Measurements from ENCODE around the gene PER1. TPM values are rescaled to one million over a fixed set of nuclear protein-coding genes. Genes with fewer than 3 reads are reported as not detected.
A peak's percentile ranks its signal among the peaks of the same experiment; 100 is the strongest.

PER1 gene
- total RNA-seq, 4 donors from 2014 or later: 105 to 263 (median 164) TPM

DNA sequence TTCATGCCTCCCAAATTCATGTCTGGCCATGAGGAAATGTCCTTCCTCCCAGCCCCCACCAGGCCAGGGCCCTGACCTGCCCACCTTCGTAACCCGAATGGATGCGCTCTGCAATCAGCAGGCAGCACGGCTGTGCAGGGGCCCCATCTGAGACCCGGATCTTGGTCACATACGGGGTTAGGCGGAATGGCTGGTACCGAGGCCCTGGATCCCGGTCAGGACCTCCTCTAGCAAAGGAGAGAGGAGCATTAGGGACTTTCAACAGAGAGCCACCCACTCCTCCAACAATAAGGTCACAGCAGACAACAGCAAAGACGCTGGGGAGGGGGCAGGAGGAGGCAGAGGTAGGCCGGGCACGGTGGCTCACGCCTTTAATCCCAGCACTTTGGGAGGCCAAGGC is 3.6 kb downstream of the PER1 start:
- intact Hi-C loops (cut with DNase I; ENCODE audit: low total_unique reads) (no loop called here), in situ Hi-C loops (cut with MboI; ENCODE audit: low sequenced_read_pairs in 4 of 4) (no loop called here)
- Histone ChIP-seq H3K27ac (peak overlapping the region; percentile 98 to 100 (median 100)), H3K9me3 (no peaks in the 10 kb centered on the region), H3K27me3 (no peaks in the 10 kb centered on the region), H3K4me3 (peak overlapping the region in 1 of 4 donors; percentile 6), H3K36me3 (peaks cover 21 to 87% of the 10 kb centered on the region in 2 donors), H3K4me1 (peaks cover 50 to 62% of the 10 kb centered on the region in 2 donors)
- DNase-seq (no peak), ATAC-seq (no peak)
- no peak for TF ChIP-seq POLR2A (IDR thresholded peaks at IDR 0.05)
- TF ChIP-seq, protein P1, sequence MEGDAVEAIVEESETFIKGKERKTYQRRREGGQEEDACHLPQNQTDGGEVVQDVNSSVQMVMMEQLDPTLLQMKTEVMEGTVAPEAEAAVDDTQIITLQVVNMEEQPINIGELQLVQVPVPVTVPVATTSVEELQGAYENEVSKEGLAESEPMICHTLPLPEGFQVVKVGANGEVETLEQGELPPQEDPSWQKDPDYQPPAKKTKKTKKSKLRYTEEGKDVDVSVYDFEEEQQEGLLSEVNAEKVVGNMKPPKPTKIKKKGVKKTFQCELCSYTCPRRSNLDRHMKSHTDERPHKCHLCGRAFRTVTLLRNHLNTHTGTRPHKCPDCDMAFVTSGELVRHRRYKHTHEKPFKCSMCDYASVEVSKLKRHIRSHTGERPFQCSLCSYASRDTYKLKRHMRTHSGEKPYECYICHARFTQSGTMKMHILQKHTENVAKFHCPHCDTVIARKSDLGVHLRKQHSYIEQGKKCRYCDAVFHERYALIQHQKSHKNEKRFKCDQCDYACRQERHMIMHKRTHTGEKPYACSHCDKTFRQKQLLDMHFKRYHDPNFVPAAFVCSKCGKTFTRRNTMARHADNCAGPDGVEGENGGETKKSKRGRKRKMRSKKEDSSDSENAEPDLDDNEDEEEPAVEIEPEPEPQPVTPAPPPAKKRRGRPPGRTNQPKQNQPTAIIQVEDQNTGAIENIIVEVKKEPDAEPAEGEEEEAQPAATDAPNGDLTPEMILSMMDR (IDR thresholded peaks at IDR 0.05 in 4 of 5, conservative IDR thresholded peaks at IDR 0.05 in 1 of 5): no peak

DNA sequence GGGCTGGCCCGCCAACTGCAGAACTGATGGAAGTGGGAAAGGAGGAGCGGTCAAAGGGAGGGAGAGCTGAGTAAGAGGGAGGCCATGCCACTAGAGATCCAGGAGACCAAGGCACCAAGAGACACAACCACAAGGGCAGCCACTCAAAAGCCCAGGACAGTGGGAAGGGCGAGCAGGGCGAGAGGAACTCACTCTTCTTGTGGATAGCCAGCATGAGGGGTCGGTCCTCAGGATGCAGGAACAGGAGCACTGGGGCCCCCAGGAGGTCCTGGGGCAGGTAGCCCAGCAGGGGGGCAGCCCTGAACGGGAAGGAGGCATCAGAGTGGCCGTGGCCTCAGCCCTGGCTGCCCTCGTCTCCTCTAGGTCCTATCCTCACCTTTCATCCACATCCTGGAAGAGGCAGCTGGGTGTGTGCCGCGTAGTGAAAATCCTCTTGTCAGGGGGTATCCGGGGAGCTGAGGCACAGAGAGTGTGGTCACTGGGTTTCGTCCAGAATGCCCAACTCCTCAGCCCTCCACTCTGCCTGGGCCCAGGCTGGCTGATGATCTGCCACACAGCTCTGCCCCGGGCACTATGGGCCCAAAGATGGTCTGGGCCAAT is 4.3 kb downstream of the PER1 start:
- intact Hi-C loops (cut with DNase I; ENCODE audit: low total_unique reads): no loop called here
- H3K9me3 ChIP-seq: no peaks in the 10 kb centered on the region
- H3K27me3 ChIP-seq: no peaks in the 10 kb centered on the region
- ATAC-seq (no peak), DNase-seq (no peak)
- TF ChIP-seq POLR2A (IDR thresholded peaks at IDR 0.05): no peak
- TF ChIP-seq, protein P1 (IDR thresholded peaks at IDR 0.05 in 4 of 5, conservative IDR thresholded peaks at IDR 0.05 in 1 of 5): no peak
- H3K27ac ChIP-seq: peak overlapping the region; percentile 98 to 100 (median 100)
- peaks cover 43 to 62% of the 10 kb centered on the region in 2 donors for H3K4me1 ChIP-seq
- no peak overlapping the region for H3K4me3 ChIP-seq
- H3K36me3 ChIP-seq: peaks cover 21 to 88% of the 10 kb centered on the region in 2 donors
- in situ Hi-C loops (cut with MboI; ENCODE audit: low sequenced_read_pairs in 4 of 4): no loop called here

DNA sequence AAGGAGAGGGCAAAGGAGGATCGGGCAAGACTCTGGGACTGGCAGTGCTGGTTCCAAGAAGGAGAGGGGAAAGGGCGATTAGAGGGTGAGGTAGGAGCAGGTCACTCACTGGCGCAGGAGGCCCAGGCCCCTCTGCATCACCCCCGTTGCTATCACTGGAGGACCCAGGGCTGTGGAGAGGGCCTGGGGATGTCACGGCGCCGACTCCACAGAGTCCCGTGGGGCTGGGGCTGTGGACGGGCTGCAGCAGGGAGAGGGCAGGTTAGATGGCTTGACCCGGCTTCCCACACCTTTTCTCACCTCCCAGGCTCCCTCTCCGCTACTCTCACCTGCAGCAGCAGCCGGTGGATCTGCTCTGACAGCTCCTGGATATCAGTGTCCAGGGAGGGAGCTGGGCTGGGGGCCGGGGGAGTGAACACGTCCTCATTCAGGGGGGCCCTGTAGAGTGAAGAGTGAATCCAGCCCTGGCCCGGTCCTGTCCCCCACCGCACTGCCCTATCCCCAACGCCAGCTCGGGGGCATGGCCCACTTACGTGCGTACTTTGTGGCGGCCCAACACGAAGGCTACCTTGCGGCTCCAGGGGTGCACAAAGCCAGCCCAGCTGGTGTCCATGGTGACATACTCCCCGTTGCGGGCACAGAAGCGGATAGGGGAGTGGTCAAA is 4.9 kb downstream of the PER1 start:
- peaks cover 25 to 90% of the 10 kb centered on the region in 2 donors for H3K36me3 ChIP-seq
- ATAC-seq (no peak), DNase-seq (no peak)
- TF ChIP-seq, protein P1 (IDR thresholded peaks at IDR 0.05 in 4 of 5, conservative IDR thresholded peaks at IDR 0.05 in 1 of 5): no peak
- no peak for TF ChIP-seq POLR2A (IDR thresholded peaks at IDR 0.05)
- H3K27me3 ChIP-seq: no peaks in the 10 kb centered on the region
- peak overlapping the region; percentile 98 to 100 (median 100) for H3K27ac ChIP-seq
- in situ Hi-C loops (cut with MboI; ENCODE audit: low sequenced_read_pairs in 4 of 4) (no loop called here), intact Hi-C loops (cut with DNase I; ENCODE audit: low total_unique reads) (no loop called here)
- H3K9me3 ChIP-seq: no peaks in the 10 kb centered on the region
- H3K4me1 ChIP-seq: peaks cover 45 to 63% of the 10 kb centered on the region in 2 donors
- H3K4me3 ChIP-seq: no peak overlapping the region

DNA sequence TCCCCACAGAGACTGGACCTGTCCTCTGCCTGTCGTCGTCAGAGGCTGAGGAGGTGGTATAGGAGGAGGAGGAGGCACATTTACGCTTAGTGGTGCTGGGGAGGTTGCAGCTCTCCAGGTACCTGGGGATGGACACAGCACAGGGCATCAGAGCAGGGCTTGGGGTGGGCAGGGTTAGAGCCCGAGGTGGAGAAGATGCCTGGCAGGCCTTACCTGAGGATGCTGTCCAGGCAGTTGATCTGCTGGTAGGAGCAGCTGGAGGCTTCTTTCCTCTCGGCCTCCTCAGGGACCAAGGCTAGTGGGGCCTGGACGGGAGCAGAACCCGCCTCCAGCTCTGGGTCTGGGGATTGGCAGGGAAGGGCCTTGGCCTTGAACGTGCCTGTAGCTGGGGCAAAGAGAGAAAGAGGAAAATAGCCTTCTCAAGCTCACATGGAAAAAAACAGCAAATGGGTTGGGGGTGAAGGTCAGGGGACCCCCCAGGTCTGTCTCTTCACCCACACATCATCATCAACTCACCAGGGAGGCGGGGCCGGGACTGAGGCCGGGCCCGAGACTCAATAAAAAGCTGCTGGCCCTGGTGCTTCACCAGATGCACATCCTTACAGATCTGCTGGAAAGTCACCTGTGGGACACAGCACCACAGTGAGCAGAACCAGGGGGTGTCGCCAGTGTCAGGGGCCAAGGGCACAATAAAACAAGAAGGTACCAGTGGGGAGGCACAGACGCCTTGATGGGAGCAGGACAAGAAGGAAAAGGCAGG is 5.6 kb downstream of the PER1 start:
- H3K36me3 ChIP-seq: peaks cover 25 to 93% of the 10 kb centered on the region in 2 donors
- ATAC-seq (no peak), DNase-seq (no peak)
- in situ Hi-C loops (cut with MboI; ENCODE audit: low sequenced_read_pairs in 4 of 4) (no loop called here), intact Hi-C loops (cut with DNase I; ENCODE audit: low total_unique reads) (no loop called here)
- H3K9me3 ChIP-seq: no peaks in the 10 kb centered on the region
- H3K4me1 ChIP-seq: peaks cover 49 to 64% of the 10 kb centered on the region in 2 donors
- no peak for TF ChIP-seq POLR2A (IDR thresholded peaks at IDR 0.05)
- TF ChIP-seq, protein P1 (IDR thresholded peaks at IDR 0.05 in 4 of 5, conservative IDR thresholded peaks at IDR 0.05 in 1 of 5): no peak
- no peak overlapping the region for H3K4me3 ChIP-seq
- H3K27ac ChIP-seq: peak overlapping the region; percentile 98 to 100 (median 100)
- H3K27me3 ChIP-seq: no peaks in the 10 kb centered on the region

Measured in gastrocnemius medialis (tissue), 4 donors.